ENCODE data around the gene PSME3IP1.

- TF ChIP-seq CTCF (IDR thresholded peaks at IDR 0.05; ENCODE audit: low read depth, low read length) (no peak), EZH2phosphoT487 (IDR thresholded peaks at IDR 0.05; ENCODE audit: low read depth) (no peak)
Observed at GRCh38 chr16:57148481-57148880, 37.4 kb downstream of the PSME3IP1 start.

Measured in OCI-LY3 (cell line).